Measurements from ENCODE around the gene GLT8D1.

The GLT8D1 gene

DNA sequence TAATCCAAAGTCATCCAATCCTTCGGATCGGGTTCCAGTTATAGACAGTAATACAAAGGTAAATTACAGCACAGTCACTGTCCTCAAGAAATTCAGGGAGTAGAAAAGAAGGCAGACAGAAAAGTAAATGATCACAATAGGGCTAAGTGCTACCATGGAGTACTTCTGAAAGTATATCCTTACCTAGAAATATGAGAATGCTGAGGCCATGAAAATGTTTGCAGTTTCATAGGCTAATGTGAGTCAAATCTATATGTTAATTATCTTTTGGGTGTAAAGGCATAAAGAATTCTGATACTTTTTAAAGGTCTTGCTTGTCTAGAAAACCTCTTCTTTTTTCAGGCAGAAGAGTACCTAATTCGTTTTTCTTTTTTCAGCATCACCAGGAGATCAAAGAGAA, 49.7 kb downstream of the GLT8D1 start:
- TF ChIP-seq, protein P1, sequence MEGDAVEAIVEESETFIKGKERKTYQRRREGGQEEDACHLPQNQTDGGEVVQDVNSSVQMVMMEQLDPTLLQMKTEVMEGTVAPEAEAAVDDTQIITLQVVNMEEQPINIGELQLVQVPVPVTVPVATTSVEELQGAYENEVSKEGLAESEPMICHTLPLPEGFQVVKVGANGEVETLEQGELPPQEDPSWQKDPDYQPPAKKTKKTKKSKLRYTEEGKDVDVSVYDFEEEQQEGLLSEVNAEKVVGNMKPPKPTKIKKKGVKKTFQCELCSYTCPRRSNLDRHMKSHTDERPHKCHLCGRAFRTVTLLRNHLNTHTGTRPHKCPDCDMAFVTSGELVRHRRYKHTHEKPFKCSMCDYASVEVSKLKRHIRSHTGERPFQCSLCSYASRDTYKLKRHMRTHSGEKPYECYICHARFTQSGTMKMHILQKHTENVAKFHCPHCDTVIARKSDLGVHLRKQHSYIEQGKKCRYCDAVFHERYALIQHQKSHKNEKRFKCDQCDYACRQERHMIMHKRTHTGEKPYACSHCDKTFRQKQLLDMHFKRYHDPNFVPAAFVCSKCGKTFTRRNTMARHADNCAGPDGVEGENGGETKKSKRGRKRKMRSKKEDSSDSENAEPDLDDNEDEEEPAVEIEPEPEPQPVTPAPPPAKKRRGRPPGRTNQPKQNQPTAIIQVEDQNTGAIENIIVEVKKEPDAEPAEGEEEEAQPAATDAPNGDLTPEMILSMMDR (IDR thresholded peaks at IDR 0.05; ENCODE audit: extremely low read depth, missing control alignments): no peak
- no peak for DNase-seq (ENCODE audit: low spot score)

DNA sequence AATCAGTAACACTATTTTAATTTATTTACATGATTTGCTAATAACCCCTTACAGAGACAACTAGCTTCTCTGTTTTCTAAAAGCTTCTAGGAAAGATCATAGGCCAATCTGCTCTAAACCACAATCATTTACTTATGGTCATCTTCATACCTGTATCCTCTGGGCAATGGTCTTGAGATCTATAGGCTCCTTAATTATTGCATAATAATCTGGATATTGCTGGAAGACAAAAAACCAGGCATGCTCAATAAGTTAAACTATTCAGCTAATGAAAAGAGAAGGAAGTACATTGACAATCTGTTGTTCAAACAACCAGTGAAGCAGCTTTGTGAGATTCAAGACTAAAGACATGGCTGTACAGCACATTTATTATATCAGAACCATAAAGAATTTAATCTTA, 54.0 kb downstream of the GLT8D1 start:
- TF ChIP-seq, protein P1 (IDR thresholded peaks at IDR 0.05; ENCODE audit: extremely low read depth, missing control alignments): no peak
- DNase-seq (ENCODE audit: low spot score): no peak

GRCh38 chr3:52650439-52650838, 55.2 kb downstream of the GLT8D1 start:
- DNase-seq (ENCODE audit: low spot score): no peak
- TF ChIP-seq, protein P1 (IDR thresholded peaks at IDR 0.05; ENCODE audit: extremely low read depth, missing control alignments): no peak

DNA sequence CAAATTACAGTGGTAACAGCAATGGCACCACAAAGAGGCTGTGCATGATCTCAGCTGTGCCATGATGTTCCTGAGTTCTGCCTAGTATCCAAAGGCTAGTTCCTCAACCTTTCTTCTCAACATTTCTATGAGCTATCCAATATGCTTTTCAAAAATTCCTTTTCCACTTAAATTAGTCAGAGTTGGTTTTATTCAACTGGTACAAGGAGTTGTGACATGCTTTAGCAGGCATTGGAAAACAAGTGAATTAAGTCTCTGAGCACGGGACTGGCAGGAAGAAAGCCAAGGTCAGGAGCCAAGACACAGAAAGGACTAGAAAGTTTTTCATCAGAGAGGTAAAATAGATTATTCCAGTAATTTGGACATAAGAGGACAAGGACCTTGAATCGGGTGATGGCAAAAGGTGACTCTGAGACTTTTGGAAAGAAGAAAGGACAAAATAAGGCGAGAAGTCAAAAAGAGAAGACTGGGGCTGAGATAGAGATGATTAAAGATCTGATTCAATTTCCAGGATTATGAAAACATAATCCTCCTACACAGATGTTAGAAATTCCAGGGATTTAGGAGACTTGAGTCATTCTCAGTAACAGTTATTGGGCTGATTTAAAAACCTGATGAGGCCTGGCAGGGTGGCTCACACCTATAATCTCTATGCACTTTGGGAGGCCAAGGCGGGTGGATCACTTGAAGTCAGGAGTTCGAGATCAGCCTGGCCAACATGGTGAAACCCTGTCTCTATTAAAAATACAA, 56.0 kb downstream of the GLT8D1 start:
- no peak for DNase-seq (ENCODE audit: low spot score)
- TF ChIP-seq, protein P1 (IDR thresholded peaks at IDR 0.05; ENCODE audit: extremely low read depth, missing control alignments): no peak

DNA sequence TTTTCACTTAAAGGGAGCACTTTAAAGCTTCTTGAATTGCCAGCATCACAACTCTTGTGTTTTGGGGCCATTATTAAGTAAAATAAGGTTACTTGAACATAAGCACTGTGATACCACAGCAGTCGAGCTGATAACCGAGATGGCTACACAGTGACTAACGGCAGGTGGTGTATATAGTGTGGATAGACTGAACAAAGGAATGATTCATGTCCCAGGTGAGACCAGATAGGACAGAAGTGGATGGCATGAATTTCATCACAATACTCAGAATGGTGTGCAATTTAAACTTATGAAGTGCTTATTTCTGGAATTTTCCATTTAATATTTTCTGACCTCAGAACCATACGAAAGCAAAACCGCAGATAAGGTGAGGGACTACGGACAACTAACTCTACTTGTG, 60.0 kb downstream of the GLT8D1 start:
- TF ChIP-seq, protein P1 (IDR thresholded peaks at IDR 0.05; ENCODE audit: extremely low read depth, missing control alignments): no peak
- DNase-seq (ENCODE audit: low spot score): no peak
